ENCODE results near the gene RRP15.

The RRP15 gene

DNA sequence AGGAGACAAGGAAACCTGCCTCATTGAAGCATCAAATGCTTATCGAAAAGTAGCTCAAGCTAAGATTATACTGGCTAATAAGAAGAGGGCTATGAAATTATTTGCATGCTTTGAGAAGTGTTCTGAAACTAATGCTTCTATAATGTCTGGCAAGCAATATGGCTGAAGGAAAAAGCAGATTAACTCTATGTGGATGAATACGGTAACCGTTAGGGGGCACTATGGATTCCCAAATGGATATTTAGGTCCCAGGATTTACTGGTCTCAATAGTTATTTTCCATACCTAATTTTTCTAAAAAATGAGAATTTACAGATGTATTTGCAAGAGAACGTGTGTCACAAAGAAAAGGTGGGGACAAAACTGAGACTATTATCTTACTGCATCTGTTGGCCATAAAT is 34.6 kb upstream of the RRP15 start:
- H2AFZ ChIP-seq (ENCODE audit: low read length), result no peak overlapping the region
- no peaks in the 10 kb centered on the region for H3K9me3 ChIP-seq (replicated peaks in 1 of 2; ENCODE audit: control insufficient read depth in 2 of 2, insufficient read depth in 1 of 2, low read depth in 1 of 2, low read length in 2 of 2)
- no peak overlapping the region for H3K4ac ChIP-seq (ENCODE audit: low read length)
- no peak overlapping the region for H3K18ac ChIP-seq (ENCODE audit: low read length)
- H2AK5ac ChIP-seq (ENCODE audit: low read depth, low read length), result no peak overlapping the region
- H2BK15ac ChIP-seq (ENCODE audit: low read length), result no peak overlapping the region
- H2BK120ac ChIP-seq (ENCODE audit: low read depth, low read length), result no peak overlapping the region
- no peak overlapping the region for H3K4me2 ChIP-seq (ENCODE audit: insufficient read depth, low read length, poor library complexity, severe bottlenecking)
- no peaks in the 10 kb centered on the region for H3K79me1 ChIP-seq (ENCODE audit: low read depth, low read length)
- H3K9ac ChIP-seq (ENCODE audit: low read depth, low read length, poor library complexity), result no peak overlapping the region
- no peak overlapping the region for H2BK5ac ChIP-seq (ENCODE audit: low read length)
- H3K14ac ChIP-seq (ENCODE audit: low read length), result no peak overlapping the region
- no peak overlapping the region for H3K27ac ChIP-seq (replicated peaks; ENCODE audit: low read length)
- H4K8ac ChIP-seq (ENCODE audit: low read depth, low read length), result no peak overlapping the region
- H3K23ac ChIP-seq (ENCODE audit: low read depth, low read length, poor library complexity), result no peak overlapping the region
- WGBS, 2 donors (ENCODE audit: extremely low coverage in 2 of 2, insufficient read length in 2 of 2, insufficient replicate concordance in 1 of 2), result no CpG with 5 or more reads among the region's 4 CpGs
- no peak overlapping the region for H4K91ac ChIP-seq (ENCODE audit: low read depth, low read length, poor library complexity)
- H3K27me3 ChIP-seq (ENCODE audit: control insufficient read depth in 3 of 3, insufficient read depth in 3 of 3, low read depth in 1 of 3, low read length in 3 of 3), result no peaks in the 10 kb centered on the region
- H2BK12ac ChIP-seq (ENCODE audit: low read length), result no peak overlapping the region
- H3K36me3 ChIP-seq (replicated peaks in 1 of 2; ENCODE audit: control insufficient read depth in 2 of 2, insufficient read depth in 2 of 2, low read length in 2 of 2), result no peaks in the 10 kb centered on the region
- DNase-seq (ENCODE audit: low spot score), result no peak
- peaks cover 0 to 2% of the 10 kb centered on the region in 2 donors for H3K4me1 ChIP-seq (ENCODE audit: control insufficient read depth in 2 of 2, insufficient read depth in 1 of 2, low read depth in 1 of 2, low read length in 2 of 2)
- no peak overlapping the region for H3K4me3 ChIP-seq (ENCODE audit: low read length in 2 of 2)

DNA sequence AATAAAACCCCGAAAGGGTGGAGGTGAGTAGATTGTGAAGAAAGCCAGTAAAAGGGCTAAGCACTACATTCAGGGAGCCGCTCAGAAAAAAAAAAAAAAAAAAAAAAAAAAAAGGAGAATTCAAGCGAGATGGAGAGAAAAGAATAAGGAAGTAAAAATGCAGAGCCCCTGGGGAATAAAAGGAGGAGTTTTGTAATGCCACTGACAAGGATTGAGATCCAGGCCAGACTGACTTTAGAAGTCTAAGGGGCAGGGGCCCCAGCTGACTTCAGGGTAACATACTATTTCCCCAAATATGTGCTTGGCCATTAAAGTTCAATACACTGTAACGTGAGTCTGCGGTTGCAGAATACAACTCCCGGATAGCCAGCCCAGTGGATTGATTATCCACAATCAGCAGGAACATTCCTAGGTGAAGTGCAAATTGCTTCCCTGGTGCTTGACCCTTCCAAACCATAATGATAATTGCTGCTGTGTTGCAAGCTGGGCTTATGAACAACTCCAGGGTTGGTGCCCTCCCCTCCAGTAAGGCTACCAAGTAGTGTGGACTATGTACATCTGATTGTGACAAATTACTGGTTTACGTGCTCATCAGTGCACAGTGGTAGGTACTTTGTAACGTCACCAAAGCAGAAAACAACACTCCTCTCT is 30.7 kb upstream of the RRP15 start:
- H2AFZ ChIP-seq (ENCODE audit: low read length), result no peak overlapping the region
- H2BK5ac ChIP-seq (ENCODE audit: low read length), result no peak overlapping the region
- no peak overlapping the region for H3K14ac ChIP-seq (ENCODE audit: low read length)
- H3K9ac ChIP-seq (ENCODE audit: low read depth, low read length, poor library complexity), result no peak overlapping the region
- H3K4me3 ChIP-seq (ENCODE audit: low read length in 2 of 2), result no peak overlapping the region
- peaks cover 0 to 2% of the 10 kb centered on the region in 2 donors for H3K4me1 ChIP-seq (ENCODE audit: control insufficient read depth in 2 of 2, insufficient read depth in 1 of 2, low read depth in 1 of 2, low read length in 2 of 2)
- DNase-seq (ENCODE audit: low spot score), result no peak
- no peak overlapping the region for H3K27ac ChIP-seq (replicated peaks; ENCODE audit: low read length)
- H3K4me2 ChIP-seq (ENCODE audit: insufficient read depth, low read length, poor library complexity, severe bottlenecking), result no peak overlapping the region
- H2BK120ac ChIP-seq (ENCODE audit: low read depth, low read length), result no peak overlapping the region
- no peak overlapping the region for H3K23ac ChIP-seq (ENCODE audit: low read depth, low read length, poor library complexity)
- no peak overlapping the region for H4K91ac ChIP-seq (ENCODE audit: low read depth, low read length, poor library complexity)
- H3K9me3 ChIP-seq (replicated peaks in 1 of 2; ENCODE audit: control insufficient read depth in 2 of 2, insufficient read depth in 1 of 2, low read depth in 1 of 2, low read length in 2 of 2), result no peaks in the 10 kb centered on the region
- H4K8ac ChIP-seq (ENCODE audit: low read depth, low read length), result no peak overlapping the region
- no peak overlapping the region for H3K18ac ChIP-seq (ENCODE audit: low read length)
- no CpG with 5 or more reads among the region's 8 CpGs for WGBS, 2 donors (ENCODE audit: extremely low coverage in 2 of 2, insufficient read length in 2 of 2, insufficient replicate concordance in 1 of 2)
- H2AK5ac ChIP-seq (ENCODE audit: low read depth, low read length), result no peak overlapping the region
- H3K36me3 ChIP-seq (replicated peaks in 1 of 2; ENCODE audit: control insufficient read depth in 2 of 2, insufficient read depth in 2 of 2, low read length in 2 of 2), result no peaks in the 10 kb centered on the region
- no peaks in the 10 kb centered on the region for H3K79me1 ChIP-seq (ENCODE audit: low read depth, low read length)
- H2BK15ac ChIP-seq (ENCODE audit: low read length), result no peak overlapping the region
- no peaks in the 10 kb centered on the region for H3K27me3 ChIP-seq (ENCODE audit: control insufficient read depth in 3 of 3, insufficient read depth in 3 of 3, low read depth in 1 of 3, low read length in 3 of 3)
- H3K4ac ChIP-seq (ENCODE audit: low read length), result no peak overlapping the region
- H2BK12ac ChIP-seq (ENCODE audit: low read length), result no peak overlapping the region

DNA sequence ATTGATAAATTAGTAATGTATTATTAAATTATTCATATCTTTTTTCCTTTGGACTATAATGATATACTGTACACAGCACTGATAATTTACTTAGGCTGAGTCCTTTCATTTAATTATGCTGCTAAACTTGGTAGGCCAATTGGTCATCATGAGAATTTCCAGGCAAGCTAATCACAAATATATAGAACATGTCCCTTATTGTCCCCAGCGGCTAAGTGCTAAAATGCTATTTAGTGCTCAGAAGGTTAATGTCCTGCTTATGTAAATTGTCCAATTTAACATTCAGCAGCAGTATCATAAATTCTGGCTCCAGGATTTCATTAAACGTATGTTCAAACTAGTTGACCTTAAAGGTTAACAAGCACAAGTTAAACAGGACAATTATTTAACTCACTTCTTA is 30.0 kb upstream of the RRP15 start:
- no peak overlapping the region for H4K91ac ChIP-seq (ENCODE audit: low read depth, low read length, poor library complexity)
- no peak overlapping the region for H3K18ac ChIP-seq (ENCODE audit: low read length)
- H3K4me2 ChIP-seq (ENCODE audit: insufficient read depth, low read length, poor library complexity, severe bottlenecking), result no peak overlapping the region
- no peak overlapping the region for H3K9ac ChIP-seq (ENCODE audit: low read depth, low read length, poor library complexity)
- no peak for DNase-seq (ENCODE audit: low spot score)
- H3K4me3 ChIP-seq (ENCODE audit: low read length in 2 of 2), result no peak overlapping the region
- H2BK12ac ChIP-seq (ENCODE audit: low read length), result no peak overlapping the region
- H3K36me3 ChIP-seq (replicated peaks in 1 of 2; ENCODE audit: control insufficient read depth in 2 of 2, insufficient read depth in 2 of 2, low read length in 2 of 2), result no peaks in the 10 kb centered on the region
- no peaks in the 10 kb centered on the region for H3K9me3 ChIP-seq (replicated peaks in 1 of 2; ENCODE audit: control insufficient read depth in 2 of 2, insufficient read depth in 1 of 2, low read depth in 1 of 2, low read length in 2 of 2)
- H4K8ac ChIP-seq (ENCODE audit: low read depth, low read length), result no peak overlapping the region
- H3K27me3 ChIP-seq (ENCODE audit: control insufficient read depth in 3 of 3, insufficient read depth in 3 of 3, low read depth in 1 of 3, low read length in 3 of 3), result no peaks in the 10 kb centered on the region
- H2AFZ ChIP-seq (ENCODE audit: low read length), result no peak overlapping the region
- H3K23ac ChIP-seq (ENCODE audit: low read depth, low read length, poor library complexity), result no peak overlapping the region
- H3K79me1 ChIP-seq (ENCODE audit: low read depth, low read length), result no peaks in the 10 kb centered on the region
- no peak overlapping the region for H2BK15ac ChIP-seq (ENCODE audit: low read length)
- no peak overlapping the region for H3K14ac ChIP-seq (ENCODE audit: low read length)
- no peak overlapping the region for H3K4ac ChIP-seq (ENCODE audit: low read length)
- no peak overlapping the region for H3K27ac ChIP-seq (replicated peaks; ENCODE audit: low read length)
- H2BK5ac ChIP-seq (ENCODE audit: low read length), result no peak overlapping the region
- no peak overlapping the region for H2AK5ac ChIP-seq (ENCODE audit: low read depth, low read length)
- no CpG with 5 or more reads among the region's 2 CpGs for WGBS, 2 donors (ENCODE audit: extremely low coverage in 2 of 2, insufficient read length in 2 of 2, insufficient replicate concordance in 1 of 2)
- no peak overlapping the region for H2BK120ac ChIP-seq (ENCODE audit: low read depth, low read length)
- no peaks in the 10 kb centered on the region for H3K4me1 ChIP-seq (ENCODE audit: control insufficient read depth in 2 of 2, insufficient read depth in 1 of 2, low read depth in 1 of 2, low read length in 2 of 2)

GRCh38 chr1:218257371-218257770 is 27.7 kb upstream of the RRP15 start:
- no peaks in the 10 kb centered on the region for H3K4me1 ChIP-seq (ENCODE audit: control insufficient read depth in 2 of 2, insufficient read depth in 1 of 2, low read depth in 1 of 2, low read length in 2 of 2)
- no peaks in the 10 kb centered on the region for H3K36me3 ChIP-seq (replicated peaks in 1 of 2; ENCODE audit: control insufficient read depth in 2 of 2, insufficient read depth in 2 of 2, low read length in 2 of 2)

More at GRCh38 chr1:218257371-218257770, 27.7 kb upstream of the RRP15 start:
- no CpG with 5 or more reads among the region's 1 CpG for WGBS, 2 donors (ENCODE audit: extremely low coverage in 2 of 2, insufficient read length in 2 of 2, insufficient replicate concordance in 1 of 2)
- Histone ChIP-seq H3K4me2 (ENCODE audit: insufficient read depth, low read length, poor library complexity, severe bottlenecking) (no peak overlapping the region), H2AFZ (ENCODE audit: low read length) (no peak overlapping the region), H3K4ac (ENCODE audit: low read length) (no peak overlapping the region), H3K23ac (ENCODE audit: low read depth, low read length, poor library complexity) (no peak overlapping the region), H3K14ac (ENCODE audit: low read length) (no peak overlapping the region), H3K9me3 (replicated peaks in 1 of 2; ENCODE audit: control insufficient read depth in 2 of 2, insufficient read depth in 1 of 2, low read depth in 1 of 2, low read length in 2 of 2) (no peaks in the 10 kb centered on the region), H2BK15ac (ENCODE audit: low read length) (no peak overlapping the region), H3K9ac (ENCODE audit: low read depth, low read length, poor library complexity) (no peak overlapping the region), H3K4me3 (ENCODE audit: low read length in 2 of 2) (no peak overlapping the region), H4K8ac (ENCODE audit: low read depth, low read length) (no peak overlapping the region), H2AK5ac (ENCODE audit: low read depth, low read length) (no peak overlapping the region), H2BK5ac (ENCODE audit: low read length) (no peak overlapping the region), H3K27ac (replicated peaks; ENCODE audit: low read length) (no peak overlapping the region), H3K79me1 (ENCODE audit: low read depth, low read length) (no peaks in the 10 kb centered on the region), H2BK12ac (ENCODE audit: low read length) (no peak overlapping the region), H2BK120ac (ENCODE audit: low read depth, low read length) (no peak overlapping the region), H4K91ac (ENCODE audit: low read depth, low read length, poor library complexity) (no peak overlapping the region), H3K18ac (ENCODE audit: low read length) (no peak overlapping the region), H3K27me3 (ENCODE audit: control insufficient read depth in 3 of 3, insufficient read depth in 3 of 3, low read depth in 1 of 3, low read length in 3 of 3) (no peaks in the 10 kb centered on the region)
- no peak for DNase-seq (ENCODE audit: low spot score)
